ENCODE results near the gene RCE1.

The RCE1 gene

GRCh38 chr11:66845143-66845875 is 2.1 kb downstream of the RCE1 start:
- DNase-seq: no peak

GRCh38 chr11:66845876-66846212 is 2.6 kb downstream of the RCE1 start:
- no peak for DNase-seq

GRCh38 chr11:66846671-66847091 is 3.4 kb downstream of the RCE1 start:
- DNase-seq: no peak

- no peak for DNase-seq
Measured at GRCh38 chr11:66847461-66848232, 4.4 kb downstream of the RCE1 start.

- no peak for DNase-seq
Measured at GRCh38 chr11:66848671-66849500, 5.6 kb downstream of the RCE1 start.

GRCh38 chr11:66849501-66850234 is 6.4 kb downstream of the RCE1 start:
- DNase-seq: no peak

GRCh38 chr11:66850235-66850587 is 7.0 kb downstream of the RCE1 start:
- DNase-seq: no peak

- DNase-seq: no peak
Measured at GRCh38 chr11:66850588-66851238, 7.5 kb downstream of the RCE1 start.

- DNase-seq: no peak
Measured at GRCh38 chr11:66851239-66851596, 8.0 kb downstream of the RCE1 start.

- DNase-seq: peak; percentile 28
Measured at GRCh38 chr11:66851698-66852465, 8.6 kb downstream of the RCE1 start.

GRCh38 chr11:66852466-66853241 is 9.4 kb downstream of the RCE1 start:
- no peak for DNase-seq

GRCh38 chr11:66853242-66854229 is 10.3 kb downstream of the RCE1 start:
- no peak for DNase-seq

GRCh38 chr11:66854231-66854661 is 11.0 kb downstream of the RCE1 start:
- DNase-seq: no peak

GRCh38 chr11:66854729-66855211 is 11.5 kb downstream of the RCE1 start:
- DNase-seq: no peak

GRCh38 chr11:66855574-66856495 is 12.6 kb downstream of the RCE1 start:
- DNase-seq: peak; percentile 84

GRCh38 chr11:66856496-66857233 is 13.4 kb downstream of the RCE1 start, which contains the start of gene LRFN4:
LRFN4 (plus strand) TSS chr11:66857064; CDS start chr11:66857745, 681 bp downstream.
- DNase-seq: peak; percentile 67

- no peak for DNase-seq
Measured at GRCh38 chr11:66857234-66857926, 14.1 kb downstream of the RCE1 start.
